Uterus (tissue), 2 donors: ENCODE data around the gene ATP5PD.

Source experiments
- POLR2A ChIP-seq, 2 donors: fragments of 450-650 bp; IDR thresholded peaks; one replicate each; pipeline ENCODE4 v1.6.1; 2016; ENCODE audit warnings: antibody characterized with exemption in 2 of 2, mild to moderate bottlenecking in 1 of 2, moderate library complexity in 1 of 2
- TF ChIP-seq, protein P1 (sequence below), 4 experiments: fragments of 200-600 bp in 2 of 4; fragments of 450-650 bp in 2 of 4; sonication (generic) in 2 of 4; IDR thresholded peaks; one replicate each; pipeline ENCODE4 v1.5.1; 2016 to 2019; ENCODE audit warnings: antibody characterized with exemption in 4 of 4, mild to moderate bottlenecking in 2 of 4, moderate library complexity in 1 of 4

DNA sequence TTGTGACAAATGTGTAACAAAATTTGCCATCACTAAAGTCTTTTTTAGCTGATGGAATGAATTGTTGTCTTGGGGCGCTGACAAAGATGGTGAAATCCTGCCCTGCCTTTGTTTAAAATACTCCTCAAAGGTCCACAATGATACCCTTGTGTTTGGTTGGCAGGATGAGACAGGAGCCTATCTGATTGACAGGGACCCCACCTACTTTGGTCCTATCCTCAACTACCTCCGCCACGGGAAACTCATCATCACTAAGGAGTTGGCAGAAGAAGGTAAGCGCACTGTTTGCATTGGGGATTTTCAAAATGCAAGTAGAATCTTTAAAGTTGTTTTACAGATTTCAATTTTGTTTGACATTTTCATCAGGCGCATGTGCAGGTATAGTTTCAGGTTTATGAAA, 2.3 kb upstream of the ATP5PD start:
- TF ChIP-seq, protein P1, sequence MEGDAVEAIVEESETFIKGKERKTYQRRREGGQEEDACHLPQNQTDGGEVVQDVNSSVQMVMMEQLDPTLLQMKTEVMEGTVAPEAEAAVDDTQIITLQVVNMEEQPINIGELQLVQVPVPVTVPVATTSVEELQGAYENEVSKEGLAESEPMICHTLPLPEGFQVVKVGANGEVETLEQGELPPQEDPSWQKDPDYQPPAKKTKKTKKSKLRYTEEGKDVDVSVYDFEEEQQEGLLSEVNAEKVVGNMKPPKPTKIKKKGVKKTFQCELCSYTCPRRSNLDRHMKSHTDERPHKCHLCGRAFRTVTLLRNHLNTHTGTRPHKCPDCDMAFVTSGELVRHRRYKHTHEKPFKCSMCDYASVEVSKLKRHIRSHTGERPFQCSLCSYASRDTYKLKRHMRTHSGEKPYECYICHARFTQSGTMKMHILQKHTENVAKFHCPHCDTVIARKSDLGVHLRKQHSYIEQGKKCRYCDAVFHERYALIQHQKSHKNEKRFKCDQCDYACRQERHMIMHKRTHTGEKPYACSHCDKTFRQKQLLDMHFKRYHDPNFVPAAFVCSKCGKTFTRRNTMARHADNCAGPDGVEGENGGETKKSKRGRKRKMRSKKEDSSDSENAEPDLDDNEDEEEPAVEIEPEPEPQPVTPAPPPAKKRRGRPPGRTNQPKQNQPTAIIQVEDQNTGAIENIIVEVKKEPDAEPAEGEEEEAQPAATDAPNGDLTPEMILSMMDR (IDR thresholded peaks at IDR 0.05): no peak
- TF ChIP-seq POLR2A (IDR thresholded peaks at IDR 0.05): no peak
